T-helper 2 cell treated with Interferon-gamma antibody and Interleukin-4, amounts not matched to agents 5 μg/mL and 100 μg/mL, for 36 hours (primary cell): Measurements from ENCODE around the gene SLC9A3.

ENCODE experiments used
- DNase-seq: peaks from one replicate; pipeline ENCODE4 v3.0.0; 2021; ENCODE audit warnings: low spot score
- H3K27ac Mint-ChIP-seq: one replicate; pipeline ENCODE4 v1.8.0; 2021; ENCODE audit warnings: mild to moderate bottlenecking, mixed read lengths
- H3K27me3 Mint-ChIP-seq: one replicate; pipeline ENCODE4 v1.8.0; 2021; ENCODE audit warnings: low read depth, mixed read lengths
- H3K36me3 Mint-ChIP-seq: one replicate; pipeline ENCODE4 v1.8.0; 2021; ENCODE audit warnings: low read depth, mixed read lengths
- H3K4me1 Mint-ChIP-seq: one replicate; pipeline ENCODE4 v1.8.0; 2021; ENCODE audit warnings: low read depth, mixed read lengths
- H3K4me3 Mint-ChIP-seq: one replicate; pipeline ENCODE4 v1.8.0; 2022; ENCODE audit warnings: mild to moderate bottlenecking, moderate library complexity, mixed read lengths
- H3K9me3 Mint-ChIP-seq: one replicate; pipeline ENCODE4 v1.8.0; 2021; ENCODE audit warnings: mixed read lengths

The SLC9A3 gene

GRCh38 chr5:524234-524972 lies at the start of gene SLC9A3:
SLC9A3 (minus strand) TSS chr5:524449.
- Mint-ChIP-seq H3K36me3 (no peaks in the 10 kb centered on the region), H3K27ac (peak within 1 kb of the TSS; percentile 36)

GRCh38 chr5:573976-574375 lies 49.7 kb upstream of the SLC9A3 start:
- Mint-ChIP-seq H3K27ac (no peak overlapping the region), H3K9me3 (peaks cover 8% of the 10 kb centered on the region), H3K36me3 (no peaks in the 10 kb centered on the region), H3K27me3 (peaks cover 16% of the 10 kb centered on the region), H3K4me1 (no peaks in the 10 kb centered on the region), H3K4me3 (no peak overlapping the region)
- DNase-seq: no peak

More at GRCh38 chr5:524234-524972, at the start of gene SLC9A3:
- DNase-seq: no peak
- Mint-ChIP-seq H3K9me3 (no peaks in the 10 kb centered on the region), H3K4me3 (peak within 1 kb of the TSS; percentile 46), H3K27me3 (peaks cover 60% of the 10 kb centered on the region), H3K4me1 (peaks cover 27% of the 10 kb centered on the region)

GRCh38 chr5:573206-573605 lies 49.0 kb upstream of the SLC9A3 start:
- Mint-ChIP-seq H3K9me3 (peaks cover 8% of the 10 kb centered on the region), H3K27me3 (peaks cover 10% of the 10 kb centered on the region), H3K27ac (no peak overlapping the region), H3K4me1 (no peaks in the 10 kb centered on the region), H3K36me3 (no peaks in the 10 kb centered on the region), H3K4me3 (no peak overlapping the region)
- no peak for DNase-seq

GRCh38 chr5:572398-573019 lies 48.3 kb upstream of the SLC9A3 start:
- no peak for DNase-seq
- H3K27ac Mint-ChIP-seq: no peak overlapping the region

GRCh38 chr5:571791-572190 lies 47.5 kb upstream of the SLC9A3 start:
- Mint-ChIP-seq H3K27me3 (peaks cover 13% of the 10 kb centered on the region), H3K27ac (no peak overlapping the region), H3K36me3 (no peaks in the 10 kb centered on the region), H3K4me1 (no peaks in the 10 kb centered on the region), H3K9me3 (peaks cover 4% of the 10 kb centered on the region), H3K4me3 (no peak overlapping the region)
- DNase-seq: no peak

More at GRCh38 chr5:572398-573019, 48.3 kb upstream of the SLC9A3 start:
- peaks cover 8% of the 10 kb centered on the region for H3K27me3 Mint-ChIP-seq
- H3K36me3 Mint-ChIP-seq: no peaks in the 10 kb centered on the region
- H3K4me1 Mint-ChIP-seq: no peaks in the 10 kb centered on the region
- peaks cover 4% of the 10 kb centered on the region for H3K9me3 Mint-ChIP-seq
- no peak overlapping the region for H3K4me3 Mint-ChIP-seq

- no peak for DNase-seq
- no peaks in the 10 kb centered on the region for H3K4me1 Mint-ChIP-seq
- no peak overlapping the region for H3K4me3 Mint-ChIP-seq
- peaks cover 17% of the 10 kb centered on the region for H3K27me3 Mint-ChIP-seq
- no peaks in the 10 kb centered on the region for H3K36me3 Mint-ChIP-seq
- no peaks in the 10 kb centered on the region for H3K9me3 Mint-ChIP-seq
- H3K27ac Mint-ChIP-seq: no peak overlapping the region
Observed at GRCh38 chr5:570886-571285, 46.6 kb upstream of the SLC9A3 start.

- Mint-ChIP-seq H3K27ac (no peak overlapping the region), H3K4me1 (no peaks in the 10 kb centered on the region), H3K4me3 (no peak overlapping the region), H3K36me3 (no peaks in the 10 kb centered on the region), H3K9me3 (no peaks in the 10 kb centered on the region), H3K27me3 (peaks cover 18% of the 10 kb centered on the region)
- DNase-seq: no peak
Observed at GRCh38 chr5:570446-570845, 46.2 kb upstream of the SLC9A3 start.

- peaks cover 14% of the 10 kb centered on the region for H3K27me3 Mint-ChIP-seq
- no peak overlapping the region for H3K4me3 Mint-ChIP-seq
- H3K27ac Mint-ChIP-seq: no peak overlapping the region
- no peaks in the 10 kb centered on the region for H3K9me3 Mint-ChIP-seq
- DNase-seq: no peak
- H3K36me3 Mint-ChIP-seq: no peaks in the 10 kb centered on the region
- H3K4me1 Mint-ChIP-seq: no peaks in the 10 kb centered on the region
Observed at GRCh38 chr5:569868-570361, 45.7 kb upstream of the SLC9A3 start.

- Mint-ChIP-seq H3K4me3 (no peak overlapping the region), H3K4me1 (no peaks in the 10 kb centered on the region), H3K36me3 (no peaks in the 10 kb centered on the region), H3K27ac (no peak overlapping the region), H3K9me3 (no peaks in the 10 kb centered on the region), H3K27me3 (peaks cover 14% of the 10 kb centered on the region)
- no peak for DNase-seq
Observed at GRCh38 chr5:569358-569867, 45.2 kb upstream of the SLC9A3 start.

- Mint-ChIP-seq H3K36me3 (no peaks in the 10 kb centered on the region), H3K9me3 (no peaks in the 10 kb centered on the region), H3K4me3 (no peak overlapping the region), H3K27me3 (peaks cover 14% of the 10 kb centered on the region), H3K27ac (no peak overlapping the region), H3K4me1 (no peaks in the 10 kb centered on the region)
- DNase-seq: no peak
Observed at GRCh38 chr5:568809-569208, 44.6 kb upstream of the SLC9A3 start.

- H3K27me3 Mint-ChIP-seq: peaks cover 14% of the 10 kb centered on the region
Observed at GRCh38 chr5:568061-568781, 44.0 kb upstream of the SLC9A3 start.

GRCh38 chr5:567664-568060 lies 43.4 kb upstream of the SLC9A3 start:
- Mint-ChIP-seq H3K27me3 (peaks cover 14% of the 10 kb centered on the region), H3K9me3 (no peaks in the 10 kb centered on the region), H3K4me1 (no peaks in the 10 kb centered on the region), H3K36me3 (no peaks in the 10 kb centered on the region), H3K27ac (no peak overlapping the region), H3K4me3 (no peak overlapping the region)
- DNase-seq: no peak

More at GRCh38 chr5:568061-568781, 44.0 kb upstream of the SLC9A3 start:
- DNase-seq: no peak
- H3K36me3 Mint-ChIP-seq: no peaks in the 10 kb centered on the region
- no peak overlapping the region for H3K4me3 Mint-ChIP-seq
- no peaks in the 10 kb centered on the region for H3K9me3 Mint-ChIP-seq
- H3K4me1 Mint-ChIP-seq: no peaks in the 10 kb centered on the region
- no peak overlapping the region for H3K27ac Mint-ChIP-seq

GRCh38 chr5:566636-567309 lies 42.5 kb upstream of the SLC9A3 start:
- DNase-seq: no peak

More at GRCh38 chr5:566636-567309, 42.5 kb upstream of the SLC9A3 start:
- H3K9me3 Mint-ChIP-seq: no peaks in the 10 kb centered on the region
- H3K27me3 Mint-ChIP-seq: peaks cover 14% of the 10 kb centered on the region
- H3K27ac Mint-ChIP-seq: no peak overlapping the region
- H3K4me1 Mint-ChIP-seq: no peaks in the 10 kb centered on the region
- no peaks in the 10 kb centered on the region for H3K36me3 Mint-ChIP-seq
- no peak overlapping the region for H3K4me3 Mint-ChIP-seq
